ENCODE measurements around the gene AJAP1.

- TF ChIP-seq, protein P1, sequence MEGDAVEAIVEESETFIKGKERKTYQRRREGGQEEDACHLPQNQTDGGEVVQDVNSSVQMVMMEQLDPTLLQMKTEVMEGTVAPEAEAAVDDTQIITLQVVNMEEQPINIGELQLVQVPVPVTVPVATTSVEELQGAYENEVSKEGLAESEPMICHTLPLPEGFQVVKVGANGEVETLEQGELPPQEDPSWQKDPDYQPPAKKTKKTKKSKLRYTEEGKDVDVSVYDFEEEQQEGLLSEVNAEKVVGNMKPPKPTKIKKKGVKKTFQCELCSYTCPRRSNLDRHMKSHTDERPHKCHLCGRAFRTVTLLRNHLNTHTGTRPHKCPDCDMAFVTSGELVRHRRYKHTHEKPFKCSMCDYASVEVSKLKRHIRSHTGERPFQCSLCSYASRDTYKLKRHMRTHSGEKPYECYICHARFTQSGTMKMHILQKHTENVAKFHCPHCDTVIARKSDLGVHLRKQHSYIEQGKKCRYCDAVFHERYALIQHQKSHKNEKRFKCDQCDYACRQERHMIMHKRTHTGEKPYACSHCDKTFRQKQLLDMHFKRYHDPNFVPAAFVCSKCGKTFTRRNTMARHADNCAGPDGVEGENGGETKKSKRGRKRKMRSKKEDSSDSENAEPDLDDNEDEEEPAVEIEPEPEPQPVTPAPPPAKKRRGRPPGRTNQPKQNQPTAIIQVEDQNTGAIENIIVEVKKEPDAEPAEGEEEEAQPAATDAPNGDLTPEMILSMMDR (IDR thresholded peaks at IDR 0.05; ENCODE audit: low read depth, low read length) = no peak
- TF ChIP-seq POLR2A (IDR thresholded peaks at IDR 0.05; ENCODE audit: extremely low read depth, insufficient read length) (no peak), MYC (IDR thresholded peaks at IDR 0.05; ENCODE audit: low read depth, low read length) (no peak)
- TF ChIP-seq, protein P2, sequence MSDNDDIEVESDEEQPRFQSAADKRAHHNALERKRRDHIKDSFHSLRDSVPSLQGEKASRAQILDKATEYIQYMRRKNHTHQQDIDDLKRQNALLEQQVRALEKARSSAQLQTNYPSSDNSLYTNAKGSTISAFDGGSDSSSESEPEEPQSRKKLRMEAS (IDR thresholded peaks at IDR 0.05; ENCODE audit: low read depth, low read length) = no peak
These were observed 112.9 kb downstream of the AJAP1 start for GRCh38 chr1:4767308-4767707.
